Hematopoietic multipotent progenitor cell treated with erythropoietin and hydrocortisone succinate and interleukin-3 and kit ligand, for 4 days (in vitro differentiated cells): ENCODE measurements around the gene OR4N2.
"Not testable (repeated sequence)": the region's sequence is repeated elsewhere in the genome, so short reads cannot be mapped to it uniquely, and the experiment has no call there.

ENCODE experiments used
- DNase-seq: peaks from one replicate; pipeline ENCODE4 v3.0.0-alpha.2; 2015

The OR4N2 gene, protein sequence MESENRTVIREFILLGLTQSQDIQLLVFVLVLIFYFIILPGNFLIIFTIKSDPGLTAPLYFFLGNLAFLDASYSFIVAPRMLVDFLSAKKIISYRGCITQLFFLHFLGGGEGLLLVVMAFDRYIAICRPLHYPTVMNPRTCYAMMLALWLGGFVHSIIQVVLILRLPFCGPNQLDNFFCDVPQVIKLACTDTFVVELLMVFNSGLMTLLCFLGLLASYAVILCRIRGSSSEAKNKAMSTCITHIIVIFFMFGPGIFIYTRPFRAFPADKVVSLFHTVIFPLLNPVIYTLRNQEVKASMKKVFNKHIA

DNA sequence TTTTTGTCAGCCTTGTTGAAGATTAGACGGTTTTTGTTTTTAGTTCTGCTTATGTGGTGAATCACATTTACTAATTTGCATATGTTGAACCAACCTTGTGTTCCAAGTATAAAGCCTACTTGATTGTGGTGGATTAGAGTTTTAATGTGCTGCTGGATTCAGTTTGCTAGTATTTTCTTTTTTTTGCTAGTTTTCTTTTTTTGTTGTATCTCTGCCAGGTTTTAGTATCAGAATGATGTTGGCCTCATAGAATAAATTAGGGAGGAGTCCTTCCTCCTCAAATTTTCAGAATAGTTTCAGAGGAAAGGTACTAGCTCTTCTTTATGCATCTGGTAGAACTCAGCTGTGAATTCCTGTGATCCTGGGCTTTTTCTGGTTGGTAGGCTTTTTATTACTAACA, at the start of gene OR4N2:
OR4N2 (plus strand) TSS at position 301 of the 400 bp plus-strand sequence. CDS start 23,679 bp downstream, outside the sequence.
- DNase-seq = not testable (repeated sequence)

DNA sequence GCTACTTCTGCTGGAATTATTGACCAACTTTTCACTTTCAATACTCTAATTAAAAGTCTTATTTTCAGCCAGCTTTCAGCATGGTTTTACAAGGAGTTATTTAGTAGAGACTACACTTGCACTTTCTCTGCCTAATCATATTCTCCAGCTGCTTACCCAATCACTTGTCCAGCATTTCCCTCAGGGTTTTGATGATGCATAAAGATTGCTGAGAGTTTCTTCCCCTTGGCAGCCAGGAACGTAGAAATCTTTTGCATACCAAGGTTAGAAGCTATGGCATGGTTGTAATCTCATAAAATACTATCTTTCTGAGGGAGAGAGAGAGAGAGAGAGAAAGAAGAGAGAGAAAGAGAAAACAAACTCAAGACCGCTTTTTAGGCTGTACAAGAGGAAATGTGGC, 49.4 kb upstream of the OR4N2 start:
- DNase-seq = no peak

DNA sequence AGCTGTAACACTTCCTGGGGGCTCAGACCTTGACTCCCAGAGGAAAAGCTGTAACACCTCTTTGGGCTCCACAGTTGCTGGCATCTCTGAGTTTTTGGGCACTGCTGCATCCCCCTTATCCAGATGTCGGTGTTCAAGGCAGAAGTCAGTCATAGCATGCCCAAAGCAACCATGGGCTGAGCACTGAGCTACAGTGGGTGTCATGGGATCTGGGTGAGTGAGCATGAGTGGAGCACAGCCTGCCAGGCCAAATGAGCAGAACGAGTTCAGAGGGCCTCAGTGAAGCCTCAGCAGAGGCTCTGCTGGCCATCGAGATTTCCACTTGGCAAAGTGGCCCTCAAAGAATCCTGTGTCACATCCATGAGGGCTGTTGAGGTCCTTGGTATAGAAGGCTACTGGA, 32.1 kb upstream of the OR4N2 start:
- not testable (repeated sequence) for DNase-seq

DNA sequence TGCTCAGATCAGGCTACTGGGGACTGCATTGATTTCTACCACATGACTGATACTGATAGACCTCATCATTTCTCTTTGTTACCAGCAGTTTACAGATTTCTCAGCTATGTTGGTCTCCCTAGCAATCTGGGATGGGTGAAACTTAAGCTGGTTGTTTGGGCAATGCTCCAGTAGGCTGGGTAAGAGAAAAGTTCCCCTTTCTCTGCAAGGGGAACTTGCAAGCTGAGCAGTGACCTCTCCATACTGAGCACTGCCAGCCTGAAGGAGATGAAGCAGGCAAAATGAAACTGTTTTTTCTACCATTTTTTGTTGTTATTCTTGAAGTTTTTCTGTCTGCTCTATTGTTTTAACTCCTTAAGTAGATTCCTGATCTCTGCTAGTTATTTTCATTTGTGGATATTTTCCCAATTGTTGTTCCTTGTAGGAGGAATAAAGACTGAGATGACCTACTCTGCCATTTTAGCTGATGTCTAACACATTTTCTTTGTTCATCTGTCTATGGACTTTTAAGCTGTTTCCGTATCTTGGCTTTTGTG, 31.6 kb upstream of the OR4N2 start:
- DNase-seq = no peak

DNA sequence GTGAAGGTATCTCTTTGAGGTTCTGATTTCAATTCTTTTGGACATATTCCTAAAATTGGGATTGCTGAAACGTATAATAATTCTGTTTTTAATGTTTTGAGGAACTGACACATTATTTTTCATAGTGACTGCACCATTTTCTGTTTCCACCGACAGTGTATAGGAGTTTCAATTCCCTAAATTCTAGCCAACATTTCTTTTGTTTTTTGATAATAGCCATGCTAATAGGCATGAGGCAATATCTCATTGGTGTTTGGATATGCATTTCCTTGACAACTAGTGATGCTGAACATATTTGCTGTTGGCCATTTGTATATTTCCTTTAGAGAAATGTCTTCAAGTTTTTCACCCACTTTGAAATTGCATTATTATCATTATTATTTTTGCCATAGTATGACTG, 31.1 kb upstream of the OR4N2 start:
- not testable (repeated sequence) for DNase-seq

DNA sequence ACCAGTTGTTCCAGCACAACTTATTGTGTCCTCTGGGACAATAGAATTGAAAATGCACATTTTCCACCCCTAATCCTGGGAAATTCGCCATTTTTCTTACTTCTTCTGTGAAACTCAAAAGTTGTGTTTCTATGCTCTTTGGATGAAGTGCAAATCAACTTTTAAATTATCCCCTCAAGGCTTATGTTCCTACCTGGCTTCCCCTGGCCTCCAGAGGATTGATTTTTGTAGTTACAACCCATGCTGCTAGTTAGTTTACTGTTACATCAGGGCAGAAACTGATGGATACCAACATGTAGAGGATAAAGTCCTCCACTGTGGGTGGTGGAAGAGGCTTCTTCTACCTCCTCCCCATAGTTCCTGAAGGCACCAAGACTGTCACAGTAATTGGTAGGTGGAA, 30.4 kb upstream of the OR4N2 start, which contains the start of gene OR4M1:
OR4M1 (plus strand) TSS at position 301 of the 400 bp plus-strand sequence. CDS start 6,819 bp downstream, outside the sequence.
- DNase-seq = not testable (repeated sequence)

DNA sequence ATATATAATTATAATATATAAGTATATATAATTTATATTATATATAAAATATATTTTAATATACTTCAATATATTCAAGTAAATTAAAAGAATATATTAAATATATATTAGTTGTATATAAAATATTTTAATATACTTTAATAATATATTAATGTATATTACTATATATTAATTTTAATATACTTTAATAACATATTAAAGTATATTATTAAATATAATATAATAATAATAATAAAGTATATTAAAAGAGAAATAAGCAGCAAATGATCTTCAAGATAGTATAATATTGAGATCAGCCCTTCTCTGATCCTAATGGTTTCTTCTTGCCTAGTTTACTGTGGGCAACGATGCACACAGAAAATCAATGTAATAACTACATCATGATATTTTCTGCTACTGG, 28.0 kb upstream of the OR4N2 start:
- no peak for DNase-seq

DNA sequence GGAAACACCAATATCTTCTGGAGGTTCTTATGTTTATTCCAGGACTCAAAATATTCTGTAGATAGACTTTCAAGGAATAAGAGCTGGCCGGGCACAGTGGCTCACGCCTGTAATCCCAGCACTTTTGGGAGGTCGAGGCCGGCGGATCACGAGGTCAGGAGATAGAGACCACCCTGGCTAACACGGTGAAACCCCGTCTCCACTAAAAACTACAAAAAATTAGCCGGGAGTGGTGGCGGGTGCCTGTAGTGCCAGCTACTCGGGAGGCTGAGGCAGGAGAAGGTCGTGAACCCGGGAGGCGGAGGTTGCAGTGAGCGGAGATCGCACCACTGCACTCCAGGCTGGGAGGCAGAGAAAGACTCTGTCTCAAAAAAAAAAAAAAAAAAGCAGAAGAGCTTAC, 17.7 kb upstream of the OR4N2 start:
- DNase-seq = not testable (repeated sequence)

DNA sequence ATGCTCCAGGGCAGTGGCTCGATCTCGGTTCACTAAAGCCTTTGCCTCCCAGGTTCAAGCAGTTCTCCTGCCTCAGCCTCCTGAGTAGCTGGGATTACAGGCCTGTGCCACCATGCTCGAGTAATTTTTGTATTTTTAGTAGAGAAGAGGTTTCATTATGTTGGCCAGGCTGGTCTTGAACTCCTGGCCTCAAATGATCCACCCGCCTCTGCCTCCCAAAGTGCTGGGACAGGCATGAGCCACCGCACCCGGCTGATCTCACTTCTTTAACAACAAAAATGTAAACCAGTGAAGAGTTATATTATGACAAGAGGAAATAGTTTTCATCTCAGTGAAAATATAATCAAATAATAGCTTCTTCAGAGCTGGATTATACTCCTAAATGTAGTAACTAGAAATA, 16.3 kb upstream of the OR4N2 start:
- not testable (repeated sequence) for DNase-seq

DNA sequence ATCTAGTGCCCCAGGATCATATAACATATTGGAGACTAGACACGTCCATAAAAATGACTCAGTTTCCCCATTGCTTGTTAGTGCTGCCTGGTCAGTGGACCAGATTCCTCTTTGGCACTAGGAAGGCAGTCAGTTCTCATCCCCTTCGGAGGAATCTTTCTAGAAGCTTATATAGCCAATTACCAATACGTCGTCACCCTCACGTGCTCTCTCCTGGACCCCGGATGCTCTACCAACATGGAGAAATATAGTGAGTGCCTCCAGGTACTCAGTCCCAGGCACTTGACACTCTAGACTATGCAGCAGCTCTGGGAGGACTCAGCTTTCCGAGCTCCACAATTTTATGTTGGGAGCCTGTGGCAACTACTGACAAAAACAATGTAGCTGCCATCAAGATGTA, 15.4 kb upstream of the OR4N2 start:
- not testable (repeated sequence) for DNase-seq

DNA sequence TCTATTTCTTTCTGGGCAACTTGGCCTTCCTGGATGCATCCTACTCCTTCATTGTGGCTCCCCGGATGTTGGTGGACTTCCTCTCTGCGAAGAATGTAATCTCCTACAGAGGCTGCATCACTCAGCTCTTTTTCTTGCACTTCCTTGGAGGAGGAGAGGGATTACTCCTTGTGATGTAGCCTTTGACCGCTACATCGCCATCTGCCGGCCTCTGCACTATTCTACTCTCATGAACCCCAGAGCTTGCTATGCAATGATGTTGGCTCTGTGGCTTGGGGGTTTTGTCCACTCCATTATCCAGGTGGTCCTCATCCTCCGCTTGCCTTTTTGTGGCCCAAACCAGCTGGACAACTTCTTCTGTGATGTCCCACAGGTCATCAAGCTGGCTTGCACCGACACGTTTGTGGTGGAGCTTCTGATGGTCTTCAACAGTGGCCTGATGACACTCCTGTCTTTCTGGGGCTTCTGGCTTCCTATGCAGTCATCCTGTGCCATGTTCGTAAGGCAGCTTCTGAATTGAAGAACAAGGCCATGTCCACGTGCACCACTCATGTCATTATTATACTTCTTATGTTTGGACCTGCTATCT, 7.0 kb upstream of the OR4N2 start:
- DNase-seq = not testable (repeated sequence)

DNA sequence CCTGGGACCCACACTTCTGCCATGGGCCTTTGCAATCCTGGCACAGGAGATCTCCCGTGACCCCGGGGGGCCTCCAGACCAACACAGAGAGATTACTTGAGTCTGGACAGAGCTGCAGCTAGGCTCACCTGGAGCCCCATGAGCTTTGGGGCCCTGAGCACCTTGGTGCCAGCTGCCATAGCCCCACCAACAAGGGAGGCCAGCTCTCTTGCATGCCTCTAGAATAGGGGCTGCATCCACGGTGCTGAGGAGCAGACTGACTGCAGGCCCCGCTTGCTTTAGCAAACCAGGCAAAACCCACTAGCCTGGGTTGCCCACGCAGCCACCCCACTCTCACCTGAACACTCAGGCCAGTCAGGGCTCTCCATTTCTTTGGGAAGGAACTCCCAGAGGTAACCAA, 3.7 kb upstream of the OR4N2 start:
- no peak for DNase-seq

DNA sequence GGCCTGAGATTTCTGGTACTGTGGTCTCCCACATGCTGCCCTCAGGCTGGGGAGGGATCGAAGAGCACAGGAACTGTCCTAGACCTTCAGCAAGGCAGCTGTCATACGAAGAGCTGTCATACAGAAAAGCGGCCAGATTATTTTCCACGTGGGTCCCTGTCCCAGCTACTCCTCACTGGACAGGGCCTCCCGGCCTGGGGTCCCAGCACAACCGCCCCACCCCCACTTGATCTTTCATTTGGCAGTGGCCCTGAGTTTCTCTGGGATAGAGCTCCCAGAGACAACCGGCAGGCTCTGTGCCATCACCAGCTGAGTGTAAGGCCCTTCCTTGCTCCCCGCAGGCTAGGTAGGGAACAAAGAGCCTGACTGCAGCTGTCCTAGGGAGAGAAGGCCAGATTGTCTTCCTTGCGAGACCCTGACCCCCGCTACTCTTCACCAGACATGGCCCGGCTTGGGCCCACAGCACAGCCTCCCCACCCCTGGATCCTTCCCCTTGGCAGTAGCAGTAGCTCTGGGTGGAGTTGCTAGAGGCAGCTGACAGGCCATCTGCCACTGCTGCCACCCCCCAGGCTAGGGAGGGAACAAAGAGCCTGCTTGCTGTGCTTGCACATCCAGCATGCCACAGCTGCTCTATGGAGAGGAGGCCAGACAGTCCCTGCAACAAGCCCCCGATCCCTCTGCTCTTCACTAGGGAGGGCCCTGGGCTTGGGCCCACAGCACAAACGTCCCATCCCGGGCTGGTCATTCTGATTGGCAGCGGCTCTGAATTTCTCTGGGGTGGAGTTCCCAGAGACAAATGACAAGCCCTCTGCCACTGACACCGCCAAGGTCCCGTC, 3.1 kb upstream of the OR4N2 start:
- no peak for DNase-seq

DNA sequence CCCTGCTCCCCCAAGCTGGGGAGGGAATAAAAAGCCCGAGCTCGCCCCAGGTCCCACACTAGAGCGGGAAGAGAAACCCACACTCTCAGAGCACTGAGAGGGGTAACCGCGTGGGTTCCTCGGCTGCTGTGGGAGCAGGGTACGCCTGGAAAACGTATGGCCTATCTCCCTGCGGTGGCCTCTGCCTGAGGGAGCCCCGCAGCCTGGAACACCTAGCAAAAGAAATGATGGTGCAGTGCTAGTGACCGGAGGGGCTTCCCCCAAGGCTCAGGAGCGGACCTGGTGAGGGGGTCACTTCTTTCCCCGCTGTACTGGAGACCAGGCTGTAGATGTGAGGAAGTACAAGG, 2.5 kb upstream of the OR4N2 start:
- DNase-seq = no peak

DNA sequence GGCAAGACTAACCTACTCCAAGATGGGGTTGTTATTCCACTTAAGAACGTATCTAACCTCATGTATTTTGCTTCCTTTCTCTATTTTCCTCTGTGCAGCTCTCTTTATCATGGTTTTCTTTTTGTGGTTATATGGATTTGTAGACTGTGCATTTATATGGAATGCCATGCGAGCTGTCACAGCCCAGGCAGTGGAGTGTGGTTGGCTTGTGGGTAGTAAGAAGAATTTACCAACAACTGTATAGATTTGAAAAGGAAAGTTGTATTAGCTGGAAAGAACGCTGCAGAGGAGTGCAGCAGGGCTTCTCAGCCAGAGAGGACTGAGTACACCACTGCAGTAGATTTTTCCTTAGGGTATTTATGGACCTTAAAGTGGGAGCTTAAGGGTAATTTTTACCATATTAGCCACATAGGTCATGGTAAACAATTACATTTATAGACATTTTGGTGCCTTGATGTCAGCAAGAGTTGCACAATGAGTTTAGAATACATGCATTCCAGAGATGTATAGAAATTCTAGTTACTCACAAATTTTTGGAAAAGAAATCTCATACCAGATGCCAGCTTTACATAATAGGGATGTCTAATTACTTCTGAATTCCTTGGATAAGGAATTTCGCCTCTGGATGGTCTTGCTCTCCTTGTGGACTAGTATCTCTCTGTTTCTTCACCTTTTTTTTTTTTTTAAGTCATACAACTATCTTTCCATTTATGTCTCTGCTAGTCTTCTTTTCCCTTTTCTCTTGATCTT, 9.8 kb downstream of the OR4N2 start:
- DNase-seq = not testable (repeated sequence)

DNA sequence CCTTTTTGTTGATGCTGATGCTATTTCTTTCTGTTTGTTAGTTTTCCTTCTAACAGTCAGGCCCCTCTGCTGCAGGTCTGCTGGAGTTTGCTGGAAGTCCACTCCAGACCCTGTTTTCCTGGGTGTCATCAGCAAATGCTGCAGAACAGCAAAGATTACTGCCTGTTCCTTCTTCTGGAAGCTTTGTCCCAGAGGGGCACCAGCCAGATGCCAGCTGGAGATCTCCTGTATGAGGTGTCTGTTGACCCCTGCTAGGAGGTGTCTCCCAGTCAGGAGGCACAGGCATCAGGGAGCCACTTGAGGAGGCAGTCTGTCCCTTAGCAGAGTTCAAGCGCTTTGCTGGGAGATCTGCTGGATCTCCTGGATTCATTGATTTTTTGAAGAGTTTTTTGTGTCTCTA, 16.3 kb downstream of the OR4N2 start:
- DNase-seq = not testable (repeated sequence)

DNA sequence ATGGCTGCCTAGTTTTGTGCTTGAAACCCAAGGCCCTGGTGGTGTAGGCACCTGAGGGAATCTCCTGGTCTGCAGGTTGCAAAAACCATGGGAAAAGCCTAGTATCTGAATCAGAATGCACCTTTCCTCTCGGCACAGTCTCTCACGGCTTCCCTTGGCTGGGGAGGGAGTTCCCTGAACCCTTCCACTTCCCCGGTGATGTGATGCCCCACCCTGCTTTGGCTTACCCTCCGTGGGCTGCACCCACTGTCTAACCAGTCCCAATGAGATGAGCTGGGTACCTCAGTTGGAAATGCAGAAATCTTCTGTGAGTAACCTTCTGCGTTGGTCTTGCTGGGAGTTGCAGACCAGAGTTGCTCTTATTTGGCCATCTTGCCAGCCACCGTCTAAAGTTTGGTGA, 17.4 kb downstream of the OR4N2 start:
- DNase-seq = not testable (repeated sequence)

DNA sequence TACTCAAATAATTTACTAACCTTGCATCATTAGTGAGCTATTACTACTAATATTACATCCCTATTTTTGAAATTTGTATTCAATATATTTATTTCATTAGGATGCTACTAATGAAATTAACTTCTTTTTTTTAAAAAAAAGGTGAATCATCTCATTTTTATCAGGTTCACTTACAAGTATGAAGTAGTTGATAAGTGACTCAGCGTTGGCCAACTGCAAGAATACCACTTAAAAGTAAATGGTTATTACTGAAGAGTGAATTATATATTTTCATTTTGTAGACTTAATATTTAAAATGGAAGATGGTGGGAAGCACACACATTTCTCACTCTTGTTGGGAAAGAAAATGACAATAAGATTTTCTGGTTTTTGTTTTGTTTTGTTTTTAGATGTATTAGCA, 19.6 kb downstream of the OR4N2 start:
- DNase-seq = no peak

DNA sequence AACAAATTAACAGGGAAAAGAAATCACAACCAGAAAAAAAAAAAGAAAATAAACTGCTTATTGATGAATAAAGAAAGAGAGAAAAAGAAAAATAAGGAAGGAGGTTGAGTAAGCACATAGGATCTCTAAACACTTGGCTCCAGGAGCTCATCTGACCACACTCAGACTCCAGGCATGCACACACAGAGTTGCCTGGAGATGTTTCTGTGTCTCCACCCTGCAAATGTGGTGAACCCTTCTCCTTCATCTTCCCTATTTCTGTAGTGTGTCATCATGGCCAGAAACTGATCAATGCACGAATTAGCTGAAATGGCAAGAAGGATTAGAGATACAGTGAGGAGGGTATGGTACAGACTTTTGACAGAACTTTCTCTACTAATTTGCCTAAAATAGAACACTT, 20.2 kb downstream of the OR4N2 start:
- no peak for DNase-seq

DNA sequence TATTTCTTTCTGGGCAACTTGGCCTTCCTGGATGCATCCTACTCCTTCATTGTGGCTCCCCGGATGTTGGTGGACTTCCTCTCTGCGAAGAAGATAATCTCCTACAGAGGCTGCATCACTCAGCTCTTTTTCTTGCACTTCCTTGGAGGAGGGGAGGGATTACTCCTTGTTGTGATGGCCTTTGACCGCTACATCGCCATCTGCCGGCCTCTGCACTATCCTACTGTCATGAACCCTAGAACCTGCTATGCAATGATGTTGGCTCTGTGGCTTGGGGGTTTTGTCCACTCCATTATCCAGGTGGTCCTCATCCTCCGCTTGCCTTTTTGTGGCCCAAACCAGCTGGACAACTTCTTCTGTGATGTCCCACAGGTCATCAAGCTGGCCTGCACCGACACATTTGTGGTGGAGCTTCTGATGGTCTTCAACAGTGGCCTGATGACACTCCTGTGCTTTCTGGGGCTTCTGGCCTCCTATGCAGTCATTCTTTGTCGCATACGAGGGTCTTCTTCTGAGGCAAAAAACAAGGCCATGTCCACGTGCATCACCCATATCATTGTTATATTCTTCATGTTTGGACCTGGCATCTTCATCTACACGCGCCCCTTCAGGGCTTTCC, 24.2 kb downstream of the OR4N2 start:
- not testable (repeated sequence) for DNase-seq

DNA sequence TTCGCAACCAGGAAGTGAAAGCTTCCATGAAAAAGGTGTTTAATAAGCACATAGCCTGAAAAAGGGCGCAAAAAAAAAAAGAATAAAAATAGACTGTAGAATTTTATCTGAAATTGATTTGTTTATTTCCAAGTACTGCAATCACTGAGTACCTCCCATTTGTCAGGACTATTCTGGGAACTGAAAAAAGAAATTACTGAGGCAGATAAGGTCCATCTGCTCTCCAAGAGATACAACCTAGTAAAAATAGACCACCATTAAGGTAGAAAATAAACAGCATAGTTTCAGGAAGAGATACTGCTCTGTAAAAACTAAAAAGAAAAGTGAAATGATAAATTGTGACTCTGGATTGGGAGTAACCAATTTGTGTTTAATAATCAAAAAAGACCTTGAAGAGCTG, 24.7 kb downstream of the OR4N2 start:
- DNase-seq = no peak

DNA sequence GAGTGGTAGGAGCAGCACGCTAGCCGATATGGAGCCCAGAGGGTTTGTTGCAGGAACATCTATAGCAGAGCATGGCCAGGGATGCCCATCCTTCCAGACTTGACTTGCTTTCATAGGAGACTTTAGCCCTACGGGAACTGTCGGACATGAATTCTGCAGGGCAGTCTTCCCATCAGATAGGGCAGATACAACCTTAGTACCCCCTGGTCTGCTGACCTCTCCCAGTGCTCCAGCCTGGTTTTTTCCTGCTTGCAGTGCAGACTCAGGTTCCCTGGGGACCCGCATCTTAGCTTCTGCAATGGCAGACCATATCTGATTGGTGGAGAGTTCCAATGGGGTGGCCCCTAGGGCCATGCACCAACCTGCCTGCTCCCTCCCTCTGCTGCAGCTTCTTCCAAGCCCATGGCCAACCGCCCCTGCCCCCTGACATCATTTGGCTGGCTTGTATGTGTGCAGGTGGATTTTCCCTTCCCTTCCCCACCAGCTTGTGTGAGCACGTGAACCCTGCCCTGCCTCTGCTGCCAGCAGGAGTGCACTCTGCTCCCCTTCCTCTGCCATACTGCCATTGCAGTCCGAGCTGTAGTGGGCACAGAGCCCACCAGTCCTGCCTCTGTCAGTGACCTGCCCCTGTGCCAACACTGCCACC, 30.8 kb downstream of the OR4N2 start:
- DNase-seq = not testable (repeated sequence)
